Heart right ventricle (tissue), 16 donors: ENCODE measurements around the gene TK2. TPM values are rescaled to one million over a fixed set of nuclear protein-coding genes. Genes with fewer than 3 reads are reported as not detected.

Experiments used
- ATAC-seq, 8 donors: fragments of 200-7000 bp; cut with Tn5 transposase; one replicate each; pipeline ENCODE4 v1.9.1; 2020; ENCODE audit warnings: mild to moderate bottlenecking in 8 of 8, moderate library complexity in 8 of 8, moderate number of reproducible peaks in 1 of 8
- DNase-seq, 2 donors: peaks; one replicate each; pipeline ENCODE4 v3.0.0-alpha.2; 2020
- H3K27ac ChIP-seq, 10 donors: fragments of 200-600 bp; sonication (generic) in 2 of 10; one replicate each; pipeline versions ENCODE4 v1.5.0 to v1.8.0; 2020 to 2022; ENCODE audit warnings: mild to moderate bottlenecking in 3 of 10
- H3K27me3 ChIP-seq, 7 donors: fragments of 200-600 bp; one replicate each; pipeline ENCODE4 v1.8.0; 2021 to 2022; ENCODE audit warnings: mild to moderate bottlenecking in 2 of 7
- H3K36me3 ChIP-seq, 9 donors: fragments of 200-600 bp; sonication (generic) in 1 of 9; one replicate each; pipeline versions ENCODE4 v1.5.0 to v1.8.0; 2020 to 2022; ENCODE audit warnings: mild to moderate bottlenecking in 2 of 9
- H3K4me1 ChIP-seq, 9 donors: fragments of 200-600 bp; sonication (generic) in 1 of 9; one replicate each; pipeline versions ENCODE4 v1.5.0 to v1.8.0; 2020 to 2022; ENCODE audit warnings: mild to moderate bottlenecking in 4 of 9
- H3K4me3 ChIP-seq, 10 donors: fragments of 200-600 bp; sonication (generic) in 2 of 10; one replicate each; pipeline versions ENCODE4 v1.5.0 to v1.8.0; 2020 to 2022; ENCODE audit warnings: mild to moderate bottlenecking in 7 of 10, moderate library complexity in 2 of 10
- H3K9me3 ChIP-seq, 11 donors: fragments of 200-600 bp in 10 of 11; sonication (generic) in 2 of 11; one replicate each; pipeline versions ENCODE4 v1.5.0 to v1.8.0; 2013 to 2022; ENCODE audit warnings: mild to moderate bottlenecking in 2 of 11, control low read depth in 1 of 11, moderate library complexity in 1 of 11
- WGBS, 2 donors: extraction: QIAGEN DNeasy Blood & Tissue Kit; methylation state at CpG; one replicate each; pipeline ENCODE4 v1.1.7; 2013; ENCODE audit warnings: inconsistent platforms in 1 of 2; 5-methylcytosine and 5-hydroxymethylcytosine counted together
- intact Hi-C, 10 donors: fragments of 100-400 bp; cut with DNase I; formaldehyde crosslinking; loops; one replicate each; pipeline versions ENCODE4 v1.11.1 to v1.14.2; 2022
- polyA plus RNA-seq, 2 donors: library from polyadenylated mRNA; stranded (reverse); fragments of 200-250 nt; gene quantifications; one replicate each; pipeline ENCODE4 v1.2.3, GENCODE V29; 2013
- total RNA-seq, 10 donors: library from RNA; stranded (reverse); fragmentation: NEBNext Ultra II Directional in 3 of 10; extraction: Animal tissue kit (Norgen Biotek cat#: 25700) in 3 of 10; gene quantifications; one replicate each; pipeline versions ENCODE4 v1.2.1 to v1.2.4, GENCODE V29; 2021 to 2023
- TF ChIP-seq, protein P1 (sequence below), 9 donors: fragments of 200-600 bp; sonication (generic) in 2 of 9; IDR thresholded peaks; one replicate each; pipeline versions ENCODE4 v1.5.0 to v1.8.0; 2021 to 2022; ENCODE audit warnings: antibody characterized with exemption in 9 of 9, mild to moderate bottlenecking in 5 of 9, moderate library complexity in 1 of 9
- donor health status: Arrhythmogenic right ventricular cardiomyopathy.
- donor health status: ischemic (EF 13 %, LVEDD 7.1; RV severe dilation, severe dysfunction).
- donor health status: healthy with polysubstance abuse.
- donor health status: DM: no; HTN: yes; CAD: no.
- donor health status: DM: no; HTN: no; CAD: no.
- donor health status: ischemic (EF 25% LVEDD 6.9; RV normal size, moderate dysfunction).
- donor health status: ischemic (EF 25% LVEDD 5.7; RV mildly dilated, moderate dysfunction).
- donor health status: healthy.
- donor health status: DM: yes; HTN: yes; CAD: no.
- donor health status: Ischemic cardiomyopathy.
- donor health status: ischemic (EF 35%, LVEDD 5.7; RV mildly dilated, moderate dysfunction).
- donor health status: nonischemic (EF 11% LVEDD 7.7; RV severe dilation, severe dysfunction).
- donor health status: DM: yes; HTN: yes; CAD: no.
- donor health status: PGD.
- donor health status: ischemic (EF 29% LVEDD 5.4; RV normal size, mild dysfunction).
- donor health status: nonischemic (EF 23%, LVEDD 6.1; RV moderate dilation, normal function).

The TK2 gene
- total and polyA plus RNA-seq, 12 donors, result 8.0 to 26.0 (median 20.6) TPM

DNA sequence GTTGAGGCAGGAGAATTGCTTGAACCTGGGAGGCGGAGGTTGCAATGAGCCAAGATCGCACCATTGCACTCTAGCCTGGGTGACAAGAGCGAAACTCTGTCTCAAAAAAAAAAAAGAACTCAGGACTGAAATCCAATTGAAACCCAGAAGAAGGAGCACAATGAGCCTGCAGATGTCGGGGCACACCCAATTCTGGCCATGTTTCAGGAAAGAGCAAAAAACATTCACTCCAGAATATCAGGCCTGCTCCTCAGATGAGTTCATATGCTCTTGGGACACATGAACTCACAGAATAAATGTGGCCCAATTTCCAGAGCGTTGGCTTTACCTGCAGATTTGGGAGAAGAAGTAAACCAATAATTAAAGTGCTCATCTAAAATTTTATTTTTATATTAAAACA, 26.4 kb upstream of the TK2 start:
- TF ChIP-seq, protein P1, sequence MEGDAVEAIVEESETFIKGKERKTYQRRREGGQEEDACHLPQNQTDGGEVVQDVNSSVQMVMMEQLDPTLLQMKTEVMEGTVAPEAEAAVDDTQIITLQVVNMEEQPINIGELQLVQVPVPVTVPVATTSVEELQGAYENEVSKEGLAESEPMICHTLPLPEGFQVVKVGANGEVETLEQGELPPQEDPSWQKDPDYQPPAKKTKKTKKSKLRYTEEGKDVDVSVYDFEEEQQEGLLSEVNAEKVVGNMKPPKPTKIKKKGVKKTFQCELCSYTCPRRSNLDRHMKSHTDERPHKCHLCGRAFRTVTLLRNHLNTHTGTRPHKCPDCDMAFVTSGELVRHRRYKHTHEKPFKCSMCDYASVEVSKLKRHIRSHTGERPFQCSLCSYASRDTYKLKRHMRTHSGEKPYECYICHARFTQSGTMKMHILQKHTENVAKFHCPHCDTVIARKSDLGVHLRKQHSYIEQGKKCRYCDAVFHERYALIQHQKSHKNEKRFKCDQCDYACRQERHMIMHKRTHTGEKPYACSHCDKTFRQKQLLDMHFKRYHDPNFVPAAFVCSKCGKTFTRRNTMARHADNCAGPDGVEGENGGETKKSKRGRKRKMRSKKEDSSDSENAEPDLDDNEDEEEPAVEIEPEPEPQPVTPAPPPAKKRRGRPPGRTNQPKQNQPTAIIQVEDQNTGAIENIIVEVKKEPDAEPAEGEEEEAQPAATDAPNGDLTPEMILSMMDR (IDR thresholded peaks at IDR 0.05), result no peak
- intact Hi-C loops, result no loop called here
- peaks cover 5 to 36% (median 22%) of the 10 kb centered on the region in 9 donors for H3K4me1 ChIP-seq
- no peak overlapping the region for H3K27ac ChIP-seq
- H3K4me3 ChIP-seq, result no peak overlapping the region
- whole genome bisulfite sequencing, 2 donors, result 66 to 80% methylated on average over 5 of the region's 5 CpGs
- H3K27me3 ChIP-seq, result peaks cover 0 to 29% (median 18%) of the 10 kb centered on the region in 7 donors
- DNase-seq (no peak), ATAC-seq (peak in 3 of 8 donors; percentile 48 to 54 (median 50))
- H3K9me3 ChIP-seq, result no peaks in the 10 kb centered on the region
- no peaks in the 10 kb centered on the region for H3K36me3 ChIP-seq

DNA sequence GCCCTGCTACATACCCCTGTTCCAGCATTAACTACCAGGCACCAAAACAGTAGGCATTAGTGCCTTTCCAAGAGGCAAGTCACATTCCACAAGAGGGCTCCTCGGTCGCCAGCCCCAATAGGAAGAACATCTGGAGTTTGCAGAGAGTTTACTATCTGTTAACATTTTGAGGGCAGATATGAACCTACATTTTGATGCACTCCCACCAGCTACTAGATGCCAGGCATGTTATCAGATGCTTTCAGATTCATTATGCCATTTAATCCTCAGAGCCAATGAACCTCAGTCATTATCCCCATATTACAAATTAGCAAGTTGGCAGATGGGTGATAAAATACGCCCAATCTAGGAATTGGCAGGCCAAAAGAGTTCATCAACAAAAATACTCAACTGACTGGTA, 25.1 kb upstream of the TK2 start:
- peaks cover 0 to 28% (median 18%) of the 10 kb centered on the region in 7 donors for H3K27me3 ChIP-seq
- TF ChIP-seq, protein P1 (IDR thresholded peaks at IDR 0.05), result no peak
- 99% methylated on average over 3 of the region's 3 CpGs for WGBS, 2 donors
- no peak for ATAC-seq
- DNase-seq, result no peak
- H3K4me3 ChIP-seq, result no peak overlapping the region
- H3K9me3 ChIP-seq, result no peaks in the 10 kb centered on the region
- intact Hi-C loops, result no loop called here
- H3K4me1 ChIP-seq, result peaks cover 5 to 30% (median 18%) of the 10 kb centered on the region in 9 donors
- H3K36me3 ChIP-seq, result no peaks in the 10 kb centered on the region
- H3K27ac ChIP-seq, result no peak overlapping the region

DNA sequence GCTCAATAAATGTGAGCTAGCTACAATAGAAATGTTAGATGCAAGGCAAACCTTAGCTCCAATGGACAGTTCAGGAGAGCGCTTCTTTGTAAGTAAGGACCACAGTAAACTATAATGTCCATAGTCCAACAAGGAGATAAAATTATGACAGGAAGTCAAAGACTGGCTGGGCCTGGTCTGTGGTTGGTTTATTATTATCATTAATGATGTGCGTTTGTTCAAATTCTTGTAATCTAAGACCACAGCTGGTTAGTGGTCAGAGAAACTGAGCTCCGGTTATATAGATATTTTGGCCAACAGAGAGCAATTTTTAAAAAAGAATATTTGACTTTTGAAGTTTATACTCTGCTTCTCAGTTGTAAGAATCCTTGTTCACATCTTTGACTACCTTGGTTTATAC, 24.6 kb upstream of the TK2 start:
- WGBS, 2 donors, result 86 to 91% methylated on average over 3 of the region's 3 CpGs
- no peak for ATAC-seq
- peaks cover 0 to 28% (median 18%) of the 10 kb centered on the region in 7 donors for H3K27me3 ChIP-seq
- TF ChIP-seq, protein P1 (IDR thresholded peaks at IDR 0.05), result no peak
- DNase-seq, result no peak
- no peaks in the 10 kb centered on the region for H3K9me3 ChIP-seq
- no peak overlapping the region for H3K4me3 ChIP-seq
- H3K4me1 ChIP-seq, result peaks cover 5 to 30% (median 18%) of the 10 kb centered on the region in 9 donors
- intact Hi-C loops, result no loop called here
- no peak overlapping the region for H3K27ac ChIP-seq
- H3K36me3 ChIP-seq, result no peaks in the 10 kb centered on the region

GRCh38 chr16:66574081-66574480, 24.2 kb upstream of the TK2 start:
- ATAC-seq, result no peak
- TF ChIP-seq, protein P1 (IDR thresholded peaks at IDR 0.05), result no peak
- 84 to 89% methylated on average over 1 of the region's 1 CpG for WGBS, 2 donors

More at GRCh38 chr16:66574081-66574480, 24.2 kb upstream of the TK2 start:
- peaks cover 0 to 24% (median 14%) of the 10 kb centered on the region in 7 donors for H3K27me3 ChIP-seq
- no peak overlapping the region for H3K4me3 ChIP-seq
- no peaks in the 10 kb centered on the region for H3K9me3 ChIP-seq
- DNase-seq, result no peak
- no peak overlapping the region for H3K27ac ChIP-seq
- intact Hi-C loops, result no loop called here
- peaks cover 5 to 28% (median 15%) of the 10 kb centered on the region in 9 donors for H3K4me1 ChIP-seq
- no peaks in the 10 kb centered on the region for H3K36me3 ChIP-seq
